Type B pancreatic cell (in vitro differentiated cells): Measurements from ENCODE around the gene UQCRQ. TPM values are rescaled to one million over a fixed set of nuclear protein-coding genes. Genes with fewer than 3 reads are reported as not detected.
"Not testable (repeated sequence)": the region's sequence is repeated elsewhere in the genome, so short reads cannot be mapped to it uniquely, and the experiment has no call there.

Source experiments
- DNase-seq: peaks from one replicate; pipeline ENCODE4 v3.0.0; 2021; ENCODE audit warnings: mixed read lengths; ENCODE audit not compliant: unreplicated experiment; ENCODE audit errors: extremely low spot score
- H3K27ac Mint-ChIP-seq: 2 replicates; pipeline ENCODE4 v1.8.0; 2021; ENCODE audit warnings: mild to moderate bottlenecking, mixed read lengths
- H3K27me3 Mint-ChIP-seq: 2 replicates; pipeline ENCODE4 v1.8.0; 2021; ENCODE audit warnings: mixed read lengths
- H3K36me3 Mint-ChIP-seq: 2 replicates; pipeline ENCODE4 v1.8.0; 2021; ENCODE audit warnings: mixed read lengths
- H3K4me1 Mint-ChIP-seq: one replicate; pipeline ENCODE4 v1.8.0; 2021; ENCODE audit warnings: mixed read lengths; ENCODE audit not compliant: unreplicated experiment
- H3K4me3 Mint-ChIP-seq: 2 replicates; pipeline ENCODE4 v1.8.0; 2021; ENCODE audit warnings: mild to moderate bottlenecking, mixed read lengths
- H3K9me3 Mint-ChIP-seq: 2 replicates; pipeline ENCODE4 v1.8.0; 2021; ENCODE audit warnings: mixed read lengths
- CTCF ChIP-seq: fragments of 200-600 bp; sonication (generic); conservative IDR thresholded peaks from 2 replicates; pipeline ENCODE4 v1.5.0; 2021; ENCODE audit warnings: antibody characterized with exemption, mild to moderate bottlenecking
- total RNA-seq: library from RNA; stranded (reverse); gene quantifications from 2 replicates; pipeline ENCODE4 v1.2.1, GENCODE V29; 2021; ENCODE audit warnings: low replicate concordance

The UQCRQ gene
- total RNA-seq, 1 donor from 2014 or later = 445 TPM

GRCh38 chr5:132853790-132854189 is 12.7 kb upstream of the UQCRQ start:
- H3K4me1 Mint-ChIP-seq = peaks cover 4% of the 10 kb centered on the region
- no peak for TF ChIP-seq CTCF
- H3K27ac Mint-ChIP-seq = no peak overlapping the region
- H3K4me3 Mint-ChIP-seq = no peak overlapping the region
- DNase-seq = no peak
- H3K36me3 Mint-ChIP-seq = no peaks in the 10 kb centered on the region
- peaks cover 5% of the 10 kb centered on the region for H3K27me3 Mint-ChIP-seq
- H3K9me3 Mint-ChIP-seq = no peaks in the 10 kb centered on the region

GRCh38 chr5:132854301-132854700 is 12.1 kb upstream of the UQCRQ start:
- DNase-seq = no peak
- no peak for TF ChIP-seq CTCF
- H3K9me3 Mint-ChIP-seq = no peaks in the 10 kb centered on the region
- H3K36me3 Mint-ChIP-seq = no peaks in the 10 kb centered on the region
- H3K27ac Mint-ChIP-seq = no peak overlapping the region
- no peak overlapping the region for H3K4me3 Mint-ChIP-seq
- H3K4me1 Mint-ChIP-seq = peaks cover 4% of the 10 kb centered on the region
- H3K27me3 Mint-ChIP-seq = peaks cover 2% of the 10 kb centered on the region

- H3K9me3 Mint-ChIP-seq, H3K4me1 Mint-ChIP-seq, H3K36me3 Mint-ChIP-seq, DNase-seq, H3K27ac Mint-ChIP-seq, H3K4me3 Mint-ChIP-seq, H3K27me3 Mint-ChIP-seq: not testable (repeated sequence)
These were observed 11.4 kb upstream of the UQCRQ start for GRCh38 chr5:132854992-132855391.

GRCh38 chr5:132856011-132856410 is 10.4 kb upstream of the UQCRQ start:
- no peak overlapping the region for H3K4me3 Mint-ChIP-seq
- peaks cover 4% of the 10 kb centered on the region for H3K4me1 Mint-ChIP-seq
- H3K27ac Mint-ChIP-seq = no peak overlapping the region
- no peaks in the 10 kb centered on the region for H3K36me3 Mint-ChIP-seq
- no peak for TF ChIP-seq CTCF
- no peaks in the 10 kb centered on the region for H3K9me3 Mint-ChIP-seq
- DNase-seq = no peak
- peaks cover 2% of the 10 kb centered on the region for H3K27me3 Mint-ChIP-seq

- H3K27me3 Mint-ChIP-seq = peaks cover 2% of the 10 kb centered on the region
- no peak for TF ChIP-seq CTCF
- no peak overlapping the region for H3K4me3 Mint-ChIP-seq
- H3K36me3 Mint-ChIP-seq = no peaks in the 10 kb centered on the region
- DNase-seq = no peak
- no peaks in the 10 kb centered on the region for H3K4me1 Mint-ChIP-seq
- H3K27ac Mint-ChIP-seq = no peak overlapping the region
- no peaks in the 10 kb centered on the region for H3K9me3 Mint-ChIP-seq
These were observed 6.5 kb upstream of the UQCRQ start for GRCh38 chr5:132859889-132860437.

GRCh38 chr5:132860742-132861141 is 5.7 kb upstream of the UQCRQ start:
- no peak overlapping the region for H3K27ac Mint-ChIP-seq
- DNase-seq = no peak
- no peaks in the 10 kb centered on the region for H3K36me3 Mint-ChIP-seq
- no peak for TF ChIP-seq CTCF
- H3K4me1 Mint-ChIP-seq = peaks cover 6% of the 10 kb centered on the region
- peaks cover 2% of the 10 kb centered on the region for H3K27me3 Mint-ChIP-seq
- H3K4me3 Mint-ChIP-seq = no peak overlapping the region
- H3K9me3 Mint-ChIP-seq = no peaks in the 10 kb centered on the region
